Kidney (tissue), 14 donors: ENCODE measurements around the gene SFTPB. TPM values are rescaled to one million over a fixed set of nuclear protein-coding genes. Genes with fewer than 3 reads are reported as not detected.
A peak's percentile ranks its signal among the peaks of the same experiment; 100 is the strongest.

Experiments used
- DNase-seq, 5 donors: peaks; one replicate each; pipeline ENCODE4 v3.0.0-alpha.2; 2013 to 2020
- FAIRE-seq: peaks from 2 replicates; lab custom pipeline; 2012; peaks lifted over from hg19 to GRCh38; lab: Jason Lieb, UNC
- H3K27ac ChIP-seq, 2 donors: one replicate each; pipeline ENCODE4 v1.7.0; 2013; ENCODE audit warnings: low read depth in 2 of 2, low read length in 2 of 2, inconsistent platforms in 1 of 2
- H3K27me3 ChIP-seq: one replicate; pipeline ENCODE4 v1.7.1; 2013; ENCODE audit warnings: low read length, inconsistent platforms; ENCODE audit not compliant: control insufficient read depth, insufficient read depth
- H3K36me3 ChIP-seq, 3 donors: one replicate each; pipeline versions ENCODE4 v1.7.0 to v1.7.1; 2013; ENCODE audit warnings: low read length in 3 of 3, control low read depth in 1 of 3, inconsistent platforms in 1 of 3; ENCODE audit not compliant: insufficient read depth in 3 of 3, control insufficient read depth in 2 of 3
- H3K4me1 ChIP-seq, 3 donors: one replicate each; pipeline versions ENCODE4 v1.7.0 to v1.7.1; 2013; ENCODE audit warnings: low read length in 3 of 3, inconsistent platforms in 1 of 3, low read depth in 1 of 3; ENCODE audit not compliant: control insufficient read depth in 2 of 3, insufficient read depth in 2 of 3
- H3K4me3 ChIP-seq, 3 donors: one replicate each; pipeline versions ENCODE4 v1.7.0 to v1.8.1; 2013; ENCODE audit warnings: low read length in 3 of 3, control low read depth in 1 of 3, inconsistent platforms in 1 of 3
- H3K9ac ChIP-seq, 3 donors: one replicate each; pipeline versions ENCODE4 v1.7.0 to v1.7.1; 2013; ENCODE audit warnings: low read length in 3 of 3, control low read depth in 1 of 3, inconsistent platforms in 1 of 3
- H3K9me3 ChIP-seq, 3 donors: one replicate each; pipeline versions ENCODE4 v1.7.0 to v1.7.1; 2013; ENCODE audit warnings: low read length in 3 of 3, control low read depth in 1 of 3, inconsistent platforms in 1 of 3; ENCODE audit not compliant: control insufficient read depth in 2 of 3, insufficient read depth in 1 of 3
- CTCF ChIP-seq: IDR thresholded peaks from 3 replicates; pipeline ENCODE4 v1.5.1; 2012; ENCODE audit warnings: mild to moderate bottlenecking, moderate library complexity, borderline replicate concordance; ENCODE audit not compliant: insufficient read depth; ENCODE audit errors: extremely low read depth
- intact Hi-C: fragments of 100-400 bp; cut with DNase I; formaldehyde crosslinking; loops from one replicate; pipeline ENCODE4 v1.11.1; 2022
- polyA plus RNA-seq: library from polyadenylated mRNA; stranded (reverse); fragments of 350-450 nt; fragmentation: Illumina TruSeq; extraction: RNeasy Lipid Tissue Mini Kit (QIAGEN cat#74804); gene quantifications from one replicate; pipeline ENCODE4 v1.2.3, GENCODE V29; 2014; ENCODE audit warnings: low read depth, low replicate concordance; ENCODE audit not compliant: insufficient read depth
- total RNA-seq: library from RNA; stranded (reverse); fragmentation: NEBNext Ultra II Directional; extraction: Animal tissue kit (Norgen Biotek cat#: 25700); gene quantifications from one replicate; pipeline ENCODE4 v1.2.1, GENCODE V29; 2021
- donor health status: control.
- donor health status: control.
- donor health status: control.
- donor health status: control.
- donor health status: control.
- donor health status: DM: yes; HTN: yes; CAD: no.
- donor health status: Normal renal cell carcinoma (clear cell type).

SFTPB gene
- total and polyA plus RNA-seq, 2 donors from 2014 or later = 0.92 to 1.3 TPM

- Histone ChIP-seq H3K9me3 (no peaks in the 10 kb centered on the region), H3K27ac (no peak overlapping the region), H3K27me3 (no peaks in the 10 kb centered on the region), H3K4me1 (no peaks in the 10 kb centered on the region), H3K4me3 (no peak overlapping the region), H3K9ac (no peak overlapping the region), H3K36me3 (peaks cover 16 to 49% (median 19%) of the 10 kb centered on the region in 3 donors)
- intact Hi-C loops = no loop called here
- FAIRE-seq (no peak), DNase-seq (no peak)
- no peak for TF ChIP-seq CTCF
These were observed 21.8 kb downstream of the SFTPB start for GRCh38 chr2:85646166-85646565.

- DNase-seq (no peak), FAIRE-seq (no peak)
- Histone ChIP-seq H3K4me1 (no peaks in the 10 kb centered on the region), H3K9me3 (no peaks in the 10 kb centered on the region), H3K27me3 (no peaks in the 10 kb centered on the region), H3K4me3 (no peak overlapping the region), H3K9ac (no peak overlapping the region), H3K36me3 (peaks cover 20 to 57% (median 25%) of the 10 kb centered on the region in 3 donors), H3K27ac (peak overlapping the region in 1 of 2 donors; percentile 7)
- no peak for TF ChIP-seq CTCF
- intact Hi-C loops = no loop called here
These were observed 23.1 kb downstream of the SFTPB start for GRCh38 chr2:85644909-85645308.

GRCh38 chr2:85642725-85643124 lies 25.3 kb downstream of the SFTPB start:
- Histone ChIP-seq H3K9me3 (no peaks in the 10 kb centered on the region), H3K9ac (no peak overlapping the region), H3K27ac (no peak overlapping the region), H3K27me3 (no peaks in the 10 kb centered on the region), H3K4me1 (no peaks in the 10 kb centered on the region), H3K36me3 (peaks cover 25 to 52% (median 30%) of the 10 kb centered on the region in 3 donors), H3K4me3 (no peak overlapping the region)
- DNase-seq (no peak), FAIRE-seq (no peak)
- intact Hi-C loops = no loop called here
- TF ChIP-seq CTCF = no peak

GRCh38 chr2:85635636-85636035 lies 32.4 kb downstream of the SFTPB start:
- no peak for FAIRE-seq
- no peaks in the 10 kb centered on the region for H3K4me1 ChIP-seq
- no peaks in the 10 kb centered on the region for H3K27me3 ChIP-seq
- H3K36me3 ChIP-seq = peaks cover 11 to 58% (median 41%) of the 10 kb centered on the region in 3 donors
- no peak for DNase-seq
- no peaks in the 10 kb centered on the region for H3K9me3 ChIP-seq
- no peak overlapping the region for H3K27ac ChIP-seq
- no peak overlapping the region for H3K9ac ChIP-seq
- TF ChIP-seq CTCF = no peak
- intact Hi-C loops = loop anchor here (10.0 kb wide), 2 partner anchors 69 to 179 kb away; no protein-coding TSS in a partner anchor
- no peak overlapping the region for H3K4me3 ChIP-seq
